Esophagus muscularis mucosa (tissue), 4 donors: Measurements from ENCODE around the gene PCBP3. TPM values are rescaled to one million over a fixed set of nuclear protein-coding genes. Genes with fewer than 3 reads are reported as not detected.

Experiments used
- DNase-seq: peaks from one replicate; pipeline ENCODE4 v3.0.0-alpha.2; 2017; ENCODE audit errors: extremely low spot score
- H3K27ac ChIP-seq, 4 donors: fragments of 200-600 bp; sonication (generic); replicated peaks in 1 of 4; 1 replicate in 3 of 4; 2 replicates in 1 of 4; pipeline ENCODE4 v1.5.1; 2016 to 2019; ENCODE audit warnings: mild to moderate bottlenecking in 1 of 4
- H3K27me3 ChIP-seq, 4 donors: fragments of 200-600 bp; sonication (generic); one replicate each; pipeline versions ENCODE4 v1.5.1 to v1.6.0; 2016 to 2019
- H3K36me3 ChIP-seq, 4 donors: fragments of 200-600 bp; sonication (generic); one replicate each; pipeline ENCODE4 v1.5.1; 2016 to 2019
- H3K4me1 ChIP-seq, 4 donors: fragments of 200-600 bp; sonication (generic); one replicate each; pipeline ENCODE4 v1.5.1; 2016 to 2019
- H3K4me3 ChIP-seq, 4 donors: fragments of 200-600 bp; sonication (generic); 1 replicate in 2 of 4; 2 replicates in 2 of 4; pipeline ENCODE4 v1.5.1; 2016 to 2019; ENCODE audit warnings: mild to moderate bottlenecking in 4 of 4, moderate library complexity in 1 of 4
- H3K9me3 ChIP-seq, 4 donors: fragments of 200-600 bp; sonication (generic); 1 replicate in 3 of 4; 2 replicates in 1 of 4; pipeline ENCODE4 v1.5.1; 2016 to 2019
- CTCF ChIP-seq, 3 experiments: fragments of 200-600 bp in 2 of 3; fragments of 450-650 bp in 1 of 3; sonication (generic) in 2 of 3; IDR thresholded peaks; one replicate each; pipeline ENCODE4 v1.5.1; 2017 to 2019; ENCODE audit warnings: antibody characterized with exemption in 3 of 3, mild to moderate bottlenecking in 2 of 3, moderate library complexity in 1 of 3
- EP300 ChIP-seq: sonication (generic); formaldehyde crosslinking; IDR thresholded peaks from one replicate; pipeline ENCODE4 v1.6.1; 2017; ENCODE audit warnings: antibody characterized with exemption
- POLR2A ChIP-seq: fragments of 450-650 bp; IDR thresholded peaks from one replicate; pipeline ENCODE4 v1.6.1; 2017; ENCODE audit warnings: antibody characterized with exemption, moderate library complexity, mild to moderate bottlenecking, low read depth
- POLR2AphosphoS5 ChIP-seq, 2 donors: sonication (generic); formaldehyde crosslinking; IDR thresholded peaks; one replicate each; pipeline ENCODE4 v1.6.1; 2017; ENCODE audit warnings: antibody characterized with exemption in 2 of 2
- WGBS: methylation state at CpG from one replicate; pipeline ENCODE4 v1.1.5; 2018; 5-methylcytosine and 5-hydroxymethylcytosine counted together
- intact Hi-C: fragments of 100-400 bp; cut with DNase I; formaldehyde crosslinking; loops from one replicate; pipeline ENCODE4 v1.15.1; 2023
- total RNA-seq, 4 donors: library from RNA; depleted of rRNA; stranded (reverse); fragments of >200 nt; gene quantifications; one replicate each; pipeline versions ENCODE4 v1.1.0 to v1.2.1, GENCODE V29; 2016

The PCBP3 gene
- total RNA-seq, 4 donors from 2014 or later = 7.5 to 9.2 (median 8.1) TPM

- H3K9me3 ChIP-seq = no peaks in the 10 kb centered on the region
- no peak overlapping the region for H3K4me3 ChIP-seq
- no peak for TF ChIP-seq CTCF (IDR thresholded peaks at IDR 0.05)
- no peak for TF ChIP-seq EP300
- no peaks in the 10 kb centered on the region for H3K27me3 ChIP-seq
- intact Hi-C loops = no loop called here
- DNase-seq = no peak
- H3K36me3 ChIP-seq = no peaks in the 10 kb centered on the region
- H3K27ac ChIP-seq = no peak overlapping the region
- WGBS = 82% methylated on average over 19 of the region's 19 CpGs
- H3K4me1 ChIP-seq = peaks cover 0 to 2% (median 0%) of the 10 kb centered on the region in 4 donors
These were observed 119.5 kb downstream of the PCBP3 start for GRCh38 chr21:45763074-45763473.

DNA sequence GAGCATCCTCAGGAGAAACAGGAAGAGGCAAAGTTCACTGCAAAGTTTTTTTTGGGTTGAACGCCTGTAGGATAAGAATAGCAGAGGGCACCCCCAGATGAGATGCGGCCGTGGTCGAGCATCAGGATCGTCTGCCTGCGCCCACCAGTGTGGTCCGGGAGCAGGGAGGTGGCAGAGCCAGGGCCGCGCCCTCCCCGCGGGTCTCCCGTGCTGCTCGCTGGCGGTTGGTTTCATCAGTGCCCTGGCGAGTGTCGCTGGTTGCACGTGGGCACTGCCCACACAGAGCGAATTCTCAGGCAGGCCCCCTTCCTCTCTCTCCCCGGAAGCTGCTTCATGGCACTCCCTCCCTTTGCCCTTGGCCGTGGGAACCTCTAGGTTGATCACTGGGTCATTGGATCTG, 120.0 kb downstream of the PCBP3 start:
- H3K4me3 ChIP-seq = no peak overlapping the region
- WGBS = 76% methylated on average over 16 of the region's 20 CpGs

DNA sequence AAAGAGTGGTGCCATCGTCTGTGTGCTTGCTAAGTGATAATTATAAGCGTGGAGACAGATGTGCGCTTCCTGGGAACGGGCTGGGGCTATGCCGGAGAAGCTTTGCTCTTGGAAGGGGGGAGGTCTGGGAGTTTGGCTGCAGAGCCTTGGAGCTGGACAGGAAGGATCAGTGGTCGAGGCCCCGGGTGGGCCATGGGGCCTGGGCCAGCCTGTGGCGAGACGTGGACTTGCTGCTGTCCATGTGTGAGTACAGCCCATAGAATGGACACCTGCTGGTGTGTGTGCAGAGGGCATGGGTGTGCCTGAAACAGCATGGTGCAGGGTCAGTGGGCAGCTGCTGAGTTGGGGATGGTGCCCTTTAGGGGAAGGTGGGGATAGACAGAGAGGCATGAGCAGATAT, 121.3 kb downstream of the PCBP3 start:
- DNase-seq = no peak
- no peak for TF ChIP-seq POLR2A
- TF ChIP-seq CTCF (IDR thresholded peaks at IDR 0.05) = no peak
- TF ChIP-seq POLR2AphosphoS5 (IDR thresholded peaks at IDR 0.05) = no peak
- no peak for TF ChIP-seq EP300
- Histone ChIP-seq H3K4me3 (no peak overlapping the region), H3K27me3 (no peaks in the 10 kb centered on the region), H3K36me3 (no peaks in the 10 kb centered on the region), H3K27ac (no peak overlapping the region), H3K4me1 (peaks cover 0 to 5% (median 2%) of the 10 kb centered on the region in 4 donors), H3K9me3 (no peaks in the 10 kb centered on the region)
- 87% methylated on average over 9 of the region's 9 CpGs for WGBS
- intact Hi-C loops = no loop called here

More for the DNA sequence above, 120.0 kb downstream of the PCBP3 start:
- H3K27me3 ChIP-seq = no peaks in the 10 kb centered on the region
- H3K36me3 ChIP-seq = no peaks in the 10 kb centered on the region
- peaks cover 0 to 4% (median under 1%) of the 10 kb centered on the region in 4 donors for H3K4me1 ChIP-seq
- H3K9me3 ChIP-seq = no peaks in the 10 kb centered on the region
- H3K27ac ChIP-seq = no peak overlapping the region
- intact Hi-C loops = no loop called here
- no peak for DNase-seq
- TF ChIP-seq POLR2AphosphoS5 (IDR thresholded peaks at IDR 0.05) = no peak

- WGBS = 98% methylated on average over 8 of the region's 12 CpGs
- H3K36me3 ChIP-seq = no peaks in the 10 kb centered on the region
- no peaks in the 10 kb centered on the region for H3K9me3 ChIP-seq
- H3K4me1 ChIP-seq = peaks cover 0 to 5% (median 2%) of the 10 kb centered on the region in 4 donors
- DNase-seq = no peak
- intact Hi-C loops = no loop called here
- TF ChIP-seq POLR2AphosphoS5 (IDR thresholded peaks at IDR 0.05) (no peak), CTCF (IDR thresholded peaks at IDR 0.05) (no peak), POLR2A (no peak)
- no peak overlapping the region for H3K4me3 ChIP-seq
- no peaks in the 10 kb centered on the region for H3K27me3 ChIP-seq
- no peak overlapping the region for H3K27ac ChIP-seq
These were observed 121.8 kb downstream of the PCBP3 start for GRCh38 chr21:45765375-45765774.

DNA sequence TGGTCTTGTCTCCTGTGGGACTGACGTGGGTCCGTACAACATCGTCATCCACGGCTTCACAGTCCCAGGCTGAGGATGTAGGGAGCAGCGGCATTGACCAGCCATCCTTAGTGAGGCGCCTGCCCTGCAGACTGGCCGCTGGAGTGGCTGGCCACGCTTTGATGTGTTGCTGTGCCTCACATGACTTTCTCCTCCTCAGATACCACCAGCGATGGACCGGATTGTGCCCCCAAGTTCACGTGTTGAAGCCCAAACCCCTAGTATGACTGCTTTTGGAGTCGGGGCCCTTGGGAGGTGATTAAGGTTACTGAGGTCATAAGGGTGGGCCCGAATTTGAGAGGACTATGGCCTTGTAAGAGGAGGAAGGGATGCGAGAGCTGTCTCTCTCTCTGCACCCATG, 122.5 kb downstream of the PCBP3 start:
- no peaks in the 10 kb centered on the region for H3K36me3 ChIP-seq
- intact Hi-C loops = no loop called here
- peaks cover 0 to 5% (median 2%) of the 10 kb centered on the region in 4 donors for H3K4me1 ChIP-seq
- whole genome bisulfite sequencing = 94% methylated on average over 14 of the region's 14 CpGs
- no peak overlapping the region for H3K27ac ChIP-seq
- no peak overlapping the region for H3K4me3 ChIP-seq
- no peaks in the 10 kb centered on the region for H3K9me3 ChIP-seq
- no peak for DNase-seq
- TF ChIP-seq POLR2AphosphoS5 (IDR thresholded peaks at IDR 0.05) (no peak), EP300 (no peak), CTCF (IDR thresholded peaks at IDR 0.05) (no peak), POLR2A (no peak)
- H3K27me3 ChIP-seq = no peaks in the 10 kb centered on the region
